Endothelial cell of umbilical vein (primary cell): Measurements from ENCODE around the gene SHCBP1. TPM values are rescaled to one million over a fixed set of nuclear protein-coding genes. Genes with fewer than 3 reads are reported as not detected.

Source experiments
- BruUV-seq: library from RNA; stranded (reverse); fragments of 400-500 nt; replicated peaks from 2 replicates; lab custom pipeline; 2021; lab: Mats Ljungman, UMichigan
- CTCF ChIA-PET: fragments of 300-600, 350-600 bp; sonication (Branson Sonifier 250); formaldehyde crosslinking; loops from one replicate; lab custom pipeline; 2021; ENCODE audit warnings: antibody characterized with exemption, inconsistent platforms; lab: Charles Lee
- POLR2A ChIA-PET: fragments of 300-600, 350-600 bp; sonication (Branson Sonifier 250); formaldehyde crosslinking; loops from one replicate; lab custom pipeline; 2021; ENCODE audit warnings: antibody characterized with exemption, inconsistent platforms; lab: Charles Lee
- DNase-seq: peaks from one replicate; pipeline ENCODE4 v3.0.0-alpha.2; 2011; ENCODE audit warnings: low read depth, low spot score
- FAIRE-seq: peaks from 2 replicates; lab custom pipeline; 2011; peaks lifted over from hg19 to GRCh38; lab: Jason Lieb, UNC
- H2AFZ ChIP-seq: 2 replicates; pipeline ENCODE4 v1.6.0; 2012; ENCODE audit warnings: low read depth, low read length, control low read depth, inconsistent platforms
- H3K27ac ChIP-seq: 2 replicates; pipeline ENCODE4 v1.5.1; 2011; ENCODE audit warnings: low read depth, mild to moderate bottlenecking, control low read depth, low read length, moderate library complexity; ENCODE audit not compliant: insufficient read depth
- H3K27me3 ChIP-seq, 2 experiments: 2 replicates each; pipeline versions ENCODE4 v1.6.0 to v1.6.1; 2011; ENCODE audit warnings: low read length in 2 of 2, mixed read lengths in 1 of 2; ENCODE audit not compliant: control insufficient read depth in 2 of 2, insufficient read depth in 2 of 2
- H3K36me3 ChIP-seq, 2 experiments: 2 replicates in 1 of 2; 3 replicates in 1 of 2; pipeline ENCODE4 v1.5.1; 2011; ENCODE audit warnings: low read length in 2 of 2, mild to moderate bottlenecking in 1 of 2, moderate library complexity in 1 of 2; ENCODE audit not compliant: control insufficient read depth in 2 of 2, insufficient read depth in 2 of 2; ENCODE audit errors: extremely low read depth in 1 of 2
- H3K4me1 ChIP-seq: 3 replicates; pipeline ENCODE4 v1.5.1; 2011; ENCODE audit warnings: mild to moderate bottlenecking, low read length; ENCODE audit not compliant: control insufficient read depth, insufficient read depth; ENCODE audit errors: extremely low read depth
- H3K4me2 ChIP-seq: 2 replicates; pipeline ENCODE4 v1.6.1; 2011; ENCODE audit warnings: low read length, control low read depth, mixed read lengths; ENCODE audit not compliant: insufficient read depth
- H3K4me3 ChIP-seq, 3 experiments: fragments of 200-600 bp in 1 of 3; sonication (generic), shearing (Covaris generic) in 1 of 3; replicated peaks in 1 of 3; 2 replicates each; pipeline ENCODE4 v1.5.1; 2011 to 2016; ENCODE audit warnings: control low read depth in 3 of 3, low read length in 3 of 3, mild to moderate bottlenecking in 2 of 3, inconsistent platforms in 1 of 3, low read depth in 1 of 3, moderate library complexity in 1 of 3; ENCODE audit not compliant: insufficient read depth in 1 of 3
- H3K79me2 ChIP-seq: 2 replicates; pipeline ENCODE4 v1.6.0; 2012; ENCODE audit warnings: low read length, inconsistent platforms; ENCODE audit not compliant: control insufficient read depth, insufficient read depth
- H3K9ac ChIP-seq: replicated peaks from 2 replicates; pipeline ENCODE3; 2011; ENCODE audit warnings: low read length, control low read depth; ENCODE audit not compliant: insufficient read depth; ENCODE audit errors: extremely low read depth
- H3K9me1 ChIP-seq: replicated peaks from 3 replicates; pipeline ENCODE4 v1.6.0; 2011; ENCODE audit warnings: mild to moderate bottlenecking, low read length; ENCODE audit not compliant: control insufficient read depth, insufficient read depth; ENCODE audit errors: extremely low read depth
- H3K9me3 ChIP-seq: replicated peaks from 2 replicates; pipeline ENCODE4 v1.5.1; 2012; ENCODE audit warnings: low read length, inconsistent platforms; ENCODE audit not compliant: control insufficient read depth, insufficient read depth
- H4K20me1 ChIP-seq: replicated peaks from 2 replicates; pipeline ENCODE3; 2011; ENCODE audit warnings: mild to moderate bottlenecking, low read length; ENCODE audit not compliant: control insufficient read depth, insufficient read depth; ENCODE audit errors: extremely low read depth
- CTCF ChIP-seq, 2 donors: IDR thresholded peaks; 1 replicate in 1 of 2; 2 replicates in 1 of 2; pipeline ENCODE4 v1.5.1; 2011; ENCODE audit warnings: low read length in 2 of 2, mild to moderate bottlenecking in 2 of 2, moderate library complexity in 2 of 2, control low read depth in 1 of 2, inconsistent platforms in 1 of 2, low read depth in 1 of 2; ENCODE audit not compliant: insufficient read depth in 1 of 2; ENCODE audit errors: extremely low read depth in 1 of 2
- FOS ChIP-seq: IDR thresholded peaks from 2 replicates; pipeline ENCODE4 v1.6.1; 2011; ENCODE audit warnings: mild to moderate bottlenecking, low read length, moderate library complexity, borderline replicate concordance; ENCODE audit not compliant: insufficient read depth
- MAX ChIP-seq: IDR thresholded peaks from 2 replicates; pipeline ENCODE4 v1.6.1; 2011; ENCODE audit not compliant: insufficient read depth, insufficient read length
- dilution Hi-C: fragments of 300-500 bp; cut with MboI; formaldehyde crosslinking; loops from one replicate; pipeline ENCODE4 v1.15.0; 2019; ENCODE audit warnings: low sequenced_read_pairs; ENCODE audit not compliant: extremely low pct_ligation_motif_present
- intact Hi-C: fragments of 100-400 bp; cut with micrococcal nuclease; formaldehyde crosslinking; loops from one replicate; pipeline ENCODE4 v1.10.0; 2022
- polyA plus RNA-seq, 4 experiments: library from polyadenylated mRNA; depleted of rRNA in 3 of 4; stranded (reverse) in 3 of 4; unstranded in 1 of 4; fragments of >200 nt; gene quantifications; 2 replicates each; pipeline versions ENCODE4 v1.2.1 to v1.2.3, GENCODE V29; 2011 to 2012; ENCODE audit warnings: missing spikeins in 1 of 4
- total RNA-seq: library from RNA; stranded (reverse); gene quantifications from 2 replicates; pipeline ENCODE4 v1.2.3, GENCODE V29; 2021

Gene SHCBP1
- total and polyA plus RNA-seq, 2 donors (not counting 3 experiments of a cell fraction or from before 2014, with no cell fraction given): 13.9 to 44.9 TPM

- FAIRE-seq: no peak
- Histone ChIP-seq H3K27ac (no peak overlapping the region), H3K36me3 (no peaks in the 10 kb centered on the region), H3K9me3 (no peaks in the 10 kb centered on the region), H3K4me2 (no peak overlapping the region), H4K20me1 (no peaks in the 10 kb centered on the region), H2AFZ (no peak overlapping the region), H3K4me1 (no peaks in the 10 kb centered on the region), H3K79me2 (no peaks in the 10 kb centered on the region), H3K9ac (no peak overlapping the region), H3K9me1 (no peaks in the 10 kb centered on the region), H3K4me3 (no peak overlapping the region), H3K27me3 (peaks cover 0 to 2% of the 10 kb centered on the region in 2 experiments)
- CTCF ChIA-PET: interaction anchor here (1.0 kb wide), 2 partner anchors 41 to 79 kb away, joined by 3 to 5 read pairs; no protein-coding TSS in a partner anchor
- POLR2A ChIA-PET: no interaction called here
- dilution Hi-C loops (no loop called here), intact Hi-C loops (no loop called here)
- TF ChIP-seq CTCF (IDR thresholded peaks at IDR 0.05; ENCODE audit: extremely low read depth in 1 of 2, insufficient read depth in 1 of 2, low read depth in 1 of 2, low read length in 2 of 2): no peak
- no peak for TF ChIP-seq FOS
- TF ChIP-seq MAX: no peak
- no TSS peak for BruUV-seq
- DNase-seq: no peak
These were observed 11.9 kb upstream of the SHCBP1 start for GRCh38 chr16:46632778-46633733.
